ENCODE measurements around the gene THEMIS2. TPM values are rescaled to one million over a fixed set of nuclear protein-coding genes. Genes with fewer than 3 reads are reported as not detected.
"Not testable (repeated sequence)": the region's sequence is repeated elsewhere in the genome, so short reads cannot be mapped to it uniquely, and the experiment has no call there.

The THEMIS2 gene
- total and polyA plus RNA-seq, 10 of the 15 experiments (the other 5 are each of a cell fraction or from before 2014, with no cell fraction given), result 9.1 to 114 (median 38.3) TPM

- H3K9me3 ChIP-seq (replicated peaks; ENCODE audit: control insufficient read depth, insufficient read depth, low read length), result no peaks in the 10 kb centered on the region; the same call in 2 of the 3 replicates
- WGBS (ENCODE audit: insufficient coverage, insufficient replicate concordance, low lambda C conversion rate, missing lambda C conversion rate), result 33% methylated on average over 1 of the region's 1 CpG
- ChIA-PET RAD21 (ENCODE audit: unreplicated experiment) (interaction anchor here (0.8 to 2.6 kb wide), 4 partner anchors 14 to 65 kb away, joined by 3 to 12 read pairs (median 8); partner anchors contain the start of gene SMPDL3B), CTCF (interaction anchor here (0.7 to 1.1 kb wide), 3 partner anchors 127 to 187 kb away, joined by 3 read pairs; partner anchors contain the start of gene FAM76A), POLR2A (interaction anchor here (0.5 to 1.4 kb wide), 7 partner anchors 8 to 173 kb away, joined by 3 to 8 read pairs (median 5); no protein-coding TSS in a partner anchor), SMC1A (ENCODE audit: uncharacterized antibody, unreplicated experiment) (interaction anchor here (0.7 to 1.9 kb wide), 3 partner anchors 10 to 306 kb away, joined by 3 to 6 read pairs (median 3); no protein-coding TSS in a partner anchor)
- peaks cover 40% of the 10 kb centered on the region for H3K4me1 ChIP-seq (ENCODE audit: control insufficient read depth, insufficient read depth, low read length)
- H3K4me2 ChIP-seq (ENCODE audit: control insufficient read depth, insufficient read depth), result peak overlapping the region; percentile 100
- TF ChIP-seq YY1 (IDR thresholded peaks at IDR 0.05; ENCODE audit: low read depth, low read length), result 0 out of 2 replicates have a peak, but pooled peaks have one; percentile 3
- TF ChIP-seq CHD4 (IDR thresholded peaks at IDR 0.05), result no peak
- TF ChIP-seq CTCF (IDR thresholded peaks at IDR 0.05 in 2 of 3, conservative IDR thresholded peaks at IDR 0.05 in 1 of 3; ENCODE audit: control insufficient read depth in 2 of 3, extremely low read depth in 1 of 3, insufficient read depth in 1 of 3, low read depth in 3 of 3, low read length in 3 of 3), result 0 out of 6 replicates have a peak, but pooled peaks of 1 of the 3 experiments have one; percentile 2
- peak; percentile 89 for TF ChIP-seq SMARCA5 (IDR thresholded peaks at IDR 0.05)
- TF ChIP-seq, protein P1, sequence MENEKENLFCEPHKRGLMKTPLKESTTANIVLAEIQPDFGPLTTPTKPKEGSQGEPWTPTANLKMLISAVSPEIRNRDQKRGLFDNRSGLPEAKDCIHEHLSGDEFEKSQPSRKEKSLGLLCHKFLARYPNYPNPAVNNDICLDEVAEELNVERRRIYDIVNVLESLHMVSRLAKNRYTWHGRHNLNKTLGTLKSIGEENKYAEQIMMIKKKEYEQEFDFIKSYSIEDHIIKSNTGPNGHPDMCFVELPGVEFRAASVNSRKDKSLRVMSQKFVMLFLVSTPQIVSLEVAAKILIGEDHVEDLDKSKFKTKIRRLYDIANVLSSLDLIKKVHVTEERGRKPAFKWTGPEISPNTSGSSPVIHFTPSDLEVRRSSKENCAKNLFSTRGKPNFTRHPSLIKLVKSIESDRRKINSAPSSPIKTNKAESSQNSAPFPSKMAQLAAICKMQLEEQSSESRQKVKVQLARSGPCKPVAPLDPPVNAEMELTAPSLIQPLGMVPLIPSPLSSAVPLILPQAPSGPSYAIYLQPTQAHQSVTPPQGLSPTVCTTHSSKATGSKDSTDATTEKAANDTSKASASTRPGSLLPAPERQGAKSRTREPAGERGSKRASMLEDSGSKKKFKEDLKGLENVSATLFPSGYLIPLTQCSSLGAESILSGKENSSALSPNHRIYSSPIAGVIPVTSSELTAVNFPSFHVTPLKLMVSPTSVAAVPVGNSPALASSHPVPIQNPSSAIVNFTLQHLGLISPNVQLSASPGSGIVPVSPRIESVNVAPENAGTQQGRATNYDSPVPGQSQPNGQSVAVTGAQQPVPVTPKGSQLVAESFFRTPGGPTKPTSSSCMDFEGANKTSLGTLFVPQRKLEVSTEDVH (IDR thresholded peaks at IDR 0.05; ENCODE audit: low read depth, partially characterized antibody), result no peak
- TF ChIP-seq ZNF384 (IDR thresholded peaks at IDR 0.05; ENCODE audit: borderline replicate concordance, low read depth, low read length), result no peak
- peak overlapping the region; percentile 94; the same call in 1 of the 2 replicates for H2AFZ ChIP-seq (ENCODE audit: control insufficient read depth, low read depth, low read length)
- FAIRE-seq (peak; percentile 47), ATAC-seq (no peak), DNase-seq (ENCODE audit: low read depth, low spot score) (no peak)
- intact Hi-C loops (cut with micrococcal nuclease; ENCODE audit: unreplicated experiment) (loop anchor here (10.0 kb wide), 2 partner anchors 305 to 375 kb away; partner anchors contain the start of gene PTAFR), in situ Hi-C loops (cut with MboI) (no loop called here)
- H3K9ac ChIP-seq (ENCODE audit: control insufficient read depth, insufficient read depth, low read length), result peak overlapping the region; percentile 56
- H3K27me3 ChIP-seq (replicated peaks in 1 of 2; ENCODE audit: control insufficient read depth in 2 of 2, insufficient read depth in 2 of 2, low read length in 1 of 2), result no peaks in the 10 kb centered on the region
- peak overlapping the region; percentile 80 for H3K27ac ChIP-seq (ENCODE audit: control insufficient read depth, insufficient read depth)
- no TSS peak for BruUV-seq (replicated peaks)
- H3K4me3 ChIP-seq, result peak overlapping the region; percentile 24; the same call in 1 of the 2 replicates
- H4K20me1 ChIP-seq (ENCODE audit: control insufficient read depth, insufficient read depth), result no peaks in the 10 kb centered on the region
- H3K36me3 ChIP-seq (ENCODE audit: control insufficient read depth in 2 of 2, insufficient read depth in 2 of 2, low read length in 1 of 2), result no peaks in the 10 kb centered on the region
- peaks cover 24% of the 10 kb centered on the region for H3K79me2 ChIP-seq (ENCODE audit: control insufficient read depth, insufficient read depth, low read length)
These were observed 2.6 kb upstream of the THEMIS2 start for GRCh38 chr1:27869719-27870085.

GRCh38 chr1:27871076-27871475 is 1.3 kb upstream of the THEMIS2 start:
- WGBS (ENCODE audit: insufficient coverage, insufficient replicate concordance, low lambda C conversion rate, missing lambda C conversion rate), result 88% methylated on average over 7 of the region's 7 CpGs

More at GRCh38 chr1:27871076-27871475, 1.3 kb upstream of the THEMIS2 start:
- RAD21 ChIA-PET (ENCODE audit: unreplicated experiment), result interaction anchor here (2.6 kb wide), 1 partner anchor 20 kb away, joined by 12 read pairs; no protein-coding TSS in a partner anchor
- peaks cover 34% of the 10 kb centered on the region for H3K79me2 ChIP-seq (ENCODE audit: control insufficient read depth, insufficient read depth, low read length)
- BruUV-seq (replicated peaks); H4K20me1 ChIP-seq (ENCODE audit: control insufficient read depth, insufficient read depth); ATAC-seq; H3K4me3 ChIP-seq; H3K9me3 ChIP-seq (replicated peaks; ENCODE audit: control insufficient read depth, insufficient read depth, low read length); H2AFZ ChIP-seq (ENCODE audit: control insufficient read depth, low read depth, low read length); H3K4me2 ChIP-seq (ENCODE audit: control insufficient read depth, insufficient read depth); FAIRE-seq; H3K36me3 ChIP-seq (ENCODE audit: control insufficient read depth in 2 of 2, insufficient read depth in 2 of 2, low read length in 1 of 2); H3K27me3 ChIP-seq (replicated peaks in 1 of 2; ENCODE audit: control insufficient read depth in 2 of 2, insufficient read depth in 2 of 2, low read length in 1 of 2); H3K27ac ChIP-seq (ENCODE audit: control insufficient read depth, insufficient read depth); H3K9ac ChIP-seq (ENCODE audit: control insufficient read depth, insufficient read depth, low read length); CTCF ChIA-PET; in situ Hi-C loops (cut with MboI); DNase-seq (ENCODE audit: low read depth, low spot score): not testable (repeated sequence)
- POLR2A ChIA-PET, result interaction anchor here (0.6 to 0.7 kb wide), 2 partner anchors 328 to 428 kb away, joined by 4 to 7 read pairs; no protein-coding TSS in a partner anchor
- intact Hi-C loops (cut with micrococcal nuclease; ENCODE audit: unreplicated experiment), result loop anchor here (10.0 kb wide), 1 partner anchor 374 kb away; no protein-coding TSS in a partner anchor
- peaks cover 37% of the 10 kb centered on the region for H3K4me1 ChIP-seq (ENCODE audit: control insufficient read depth, insufficient read depth, low read length)
- SMC1A ChIA-PET (ENCODE audit: uncharacterized antibody, unreplicated experiment), result interaction anchor here (1.9 kb wide), 1 partner anchor 9 kb away, joined by 6 read pairs; no protein-coding TSS in a partner anchor

Measured in GM12878 (cell line).